ENCODE measurements around the gene CTNNBL1.
"Not testable (repeated sequence)": the region's sequence is repeated elsewhere in the genome, so short reads cannot be mapped to it uniquely, and the experiment has no call there.

The CTNNBL1 gene, protein sequence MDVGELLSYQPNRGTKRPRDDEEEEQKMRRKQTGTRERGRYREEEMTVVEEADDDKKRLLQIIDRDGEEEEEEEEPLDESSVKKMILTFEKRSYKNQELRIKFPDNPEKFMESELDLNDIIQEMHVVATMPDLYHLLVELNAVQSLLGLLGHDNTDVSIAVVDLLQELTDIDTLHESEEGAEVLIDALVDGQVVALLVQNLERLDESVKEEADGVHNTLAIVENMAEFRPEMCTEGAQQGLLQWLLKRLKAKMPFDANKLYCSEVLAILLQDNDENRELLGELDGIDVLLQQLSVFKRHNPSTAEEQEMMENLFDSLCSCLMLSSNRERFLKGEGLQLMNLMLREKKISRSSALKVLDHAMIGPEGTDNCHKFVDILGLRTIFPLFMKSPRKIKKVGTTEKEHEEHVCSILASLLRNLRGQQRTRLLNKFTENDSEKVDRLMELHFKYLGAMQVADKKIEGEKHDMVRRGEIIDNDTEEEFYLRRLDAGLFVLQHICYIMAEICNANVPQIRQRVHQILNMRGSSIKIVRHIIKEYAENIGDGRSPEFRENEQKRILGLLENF

GRCh38 chr20:37693635-37694626, at the start of gene CTNNBL1:
TSS of gene CTNNBL1 (plus strand) at chr20:37694030. CDS start at chr20:37694123, 93 bp downstream.
- peak; percentile 99 for DNase-seq

- no peak for DNase-seq
Measured at GRCh38 chr20:37644605-37645004, 49.2 kb upstream of the CTNNBL1 start.

GRCh38 chr20:37647946-37648345, 45.9 kb upstream of the CTNNBL1 start:
- no peak for DNase-seq

DNA sequence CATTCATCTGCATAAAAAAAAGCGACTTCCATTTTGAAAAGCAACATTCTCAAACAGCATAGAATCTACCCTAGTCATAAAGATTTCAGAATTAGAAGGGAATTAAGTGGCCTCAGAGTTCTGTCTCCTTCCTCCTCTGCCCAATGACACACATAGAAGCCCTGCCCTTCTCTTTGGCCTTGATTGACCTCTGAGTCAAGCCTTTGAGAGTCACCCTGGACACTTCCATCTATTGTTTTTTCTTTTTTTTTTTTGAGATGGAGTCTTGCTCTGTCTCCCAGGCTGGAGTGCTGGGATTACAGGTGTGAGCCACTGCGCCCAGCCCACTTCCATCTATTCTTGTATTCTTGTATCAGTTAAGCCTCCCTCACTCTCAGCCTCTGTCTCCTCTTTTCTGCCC, 44.8 kb upstream of the CTNNBL1 start:
- no peak for DNase-seq

GRCh38 chr20:37649676-37650370, 44.0 kb upstream of the CTNNBL1 start:
- no peak for DNase-seq

DNA sequence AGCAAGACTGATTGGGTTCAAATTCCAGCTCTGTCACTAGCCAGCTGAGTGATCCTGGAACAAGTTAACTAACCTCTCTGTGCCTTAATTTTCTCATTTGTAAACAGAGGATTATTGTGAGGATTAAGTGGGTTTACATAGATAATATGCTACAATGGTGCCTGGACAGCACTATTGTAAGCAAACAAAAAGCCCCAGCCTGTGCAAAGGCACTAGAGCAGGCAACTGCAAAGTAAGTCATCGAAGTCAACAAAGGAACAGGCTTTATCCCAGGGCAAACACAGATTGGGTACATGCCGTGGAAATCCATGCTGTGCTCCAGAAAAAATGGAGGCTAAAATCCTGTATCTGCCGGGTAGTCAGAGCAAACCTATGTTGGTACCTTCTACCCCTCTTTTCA, 43.2 kb upstream of the CTNNBL1 start:
- DNase-seq: no peak

- DNase-seq: no peak
Measured at GRCh38 chr20:37651932-37652331, 41.9 kb upstream of the CTNNBL1 start.

- DNase-seq: no peak
Measured at GRCh38 chr20:37656945-37657344, 36.9 kb upstream of the CTNNBL1 start.

- DNase-seq: no peak
Measured at GRCh38 chr20:37657924-37658804, 35.7 kb upstream of the CTNNBL1 start.

GRCh38 chr20:37661519-37661918, 32.3 kb upstream of the CTNNBL1 start:
- DNase-seq: no peak

DNA sequence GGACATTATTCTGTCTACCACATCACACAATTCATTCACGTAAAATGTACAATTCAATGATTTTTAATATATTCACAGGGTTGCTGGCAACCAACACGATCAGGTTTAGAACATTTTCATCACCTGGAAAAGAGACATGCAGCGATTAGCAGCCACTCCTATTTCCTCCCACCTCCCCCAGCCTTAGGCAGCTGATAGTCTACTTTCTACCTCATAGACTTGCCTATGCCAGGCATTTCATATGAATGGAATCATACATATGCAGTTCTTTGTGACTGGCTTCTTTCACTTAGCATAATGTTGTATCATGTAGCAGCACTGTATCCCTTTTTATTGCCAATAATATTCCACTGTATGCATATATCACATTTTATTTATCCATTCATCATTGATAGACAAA, 31.5 kb upstream of the CTNNBL1 start:
- DNase-seq: no peak

DNA sequence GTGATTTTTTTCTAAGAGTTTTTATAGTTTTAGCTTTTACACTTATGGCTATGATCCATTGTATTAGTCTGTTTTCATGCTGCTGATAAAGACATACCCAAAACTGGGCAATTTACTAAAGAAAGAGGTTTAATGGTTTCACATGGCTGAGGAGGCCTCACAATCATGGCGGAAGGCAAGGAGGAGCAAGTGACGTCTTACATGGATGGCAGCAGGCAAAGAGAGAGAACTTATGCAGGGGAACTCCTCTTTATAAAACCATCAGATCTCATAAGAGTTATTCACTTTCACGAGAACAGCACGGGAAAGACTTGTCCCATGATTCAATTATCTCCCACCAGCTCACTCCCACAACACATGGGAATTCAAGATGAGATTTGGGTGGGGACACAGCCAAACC, 29.2 kb upstream of the CTNNBL1 start:
- DNase-seq: not testable (repeated sequence)

- DNase-seq: no peak
Measured at GRCh38 chr20:37668166-37668565, 25.7 kb upstream of the CTNNBL1 start.

GRCh38 chr20:37669062-37669772, 24.6 kb upstream of the CTNNBL1 start:
- DNase-seq: peak; percentile 21

GRCh38 chr20:37669773-37670236, 24.0 kb upstream of the CTNNBL1 start:
- DNase-seq: no peak

GRCh38 chr20:37670351-37670791, 23.5 kb upstream of the CTNNBL1 start:
- DNase-seq: peak; percentile 56

DNA sequence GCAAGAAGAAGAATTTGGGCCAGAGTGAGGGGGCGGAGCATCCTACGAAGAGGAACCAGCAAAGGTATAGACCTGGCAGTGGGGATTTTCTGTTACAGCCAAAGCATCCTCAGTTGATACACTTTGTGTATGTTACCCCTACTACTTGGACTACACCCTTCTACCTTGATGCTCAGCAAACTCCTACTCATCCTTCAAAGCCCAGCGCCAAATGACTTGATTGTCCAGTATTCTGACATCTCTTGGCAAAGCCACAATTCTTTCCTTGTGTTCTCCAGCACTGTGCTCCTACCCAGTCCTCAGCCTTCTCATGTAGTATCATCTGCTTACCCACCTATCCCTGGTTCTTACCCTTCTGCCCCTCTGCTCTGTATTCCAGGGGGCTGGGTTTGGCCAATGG, 21.7 kb upstream of the CTNNBL1 start:
- DNase-seq: no peak

GRCh38 chr20:37673444-37673843, 20.4 kb upstream of the CTNNBL1 start:
- DNase-seq: no peak

DNA sequence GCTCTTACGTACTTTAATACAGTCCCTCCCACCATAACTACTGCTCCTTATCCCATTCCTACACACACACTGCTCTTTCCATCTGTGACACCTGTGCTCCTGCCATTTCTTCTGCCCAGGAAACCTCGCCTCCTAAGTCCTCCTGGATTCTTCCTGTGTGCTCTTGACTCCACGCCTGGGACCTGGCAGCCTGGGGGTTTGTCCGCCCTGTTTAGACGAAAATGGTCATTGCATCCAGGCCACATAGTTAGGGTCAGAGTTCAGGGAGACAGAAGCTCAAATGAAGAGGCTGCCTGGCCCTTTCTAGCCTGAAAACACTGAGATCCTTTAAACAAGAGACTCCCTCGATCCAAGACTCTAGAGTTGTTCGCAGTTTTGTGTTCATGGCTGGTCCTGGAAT, 17.4 kb upstream of the CTNNBL1 start:
- no peak for DNase-seq

GRCh38 chr20:37677969-37678861, 15.6 kb upstream of the CTNNBL1 start:
- no peak for DNase-seq
